Lower lobe of right lung (tissue), 2 donors: Measurements from ENCODE around the gene SLC6A7. TPM values are rescaled to one million over a fixed set of nuclear protein-coding genes. Genes with fewer than 3 reads are reported as not detected.
"Not testable (repeated sequence)": the region's sequence is repeated elsewhere in the genome, so short reads cannot be mapped to it uniquely, and the experiment has no call there.

Experiments used
- ATAC-seq, 2 donors: fragments of 200-7000 bp; cut with Tn5 transposase; one replicate each; pipeline ENCODE4 v1.9.1; 2020 to 2022; ENCODE audit warnings: mild to moderate bottlenecking in 2 of 2, moderate library complexity in 2 of 2
- DNase-seq: peaks from one replicate; pipeline ENCODE4 v3.0.0-alpha.2; 2020
- H3K27ac ChIP-seq: fragments of 200-600 bp; one replicate; pipeline ENCODE4 v1.8.0; 2022
- H3K27me3 ChIP-seq: fragments of 200-600 bp; one replicate; pipeline ENCODE4 v1.8.0; 2022; ENCODE audit warnings: low read depth
- H3K36me3 ChIP-seq: fragments of 200-600 bp; one replicate; pipeline ENCODE4 v1.8.0; 2022; ENCODE audit warnings: mild to moderate bottlenecking
- H3K4me1 ChIP-seq: fragments of 200-600 bp; one replicate; pipeline ENCODE4 v1.8.0; 2022
- H3K4me3 ChIP-seq: fragments of 200-600 bp; one replicate; pipeline ENCODE4 v1.8.0; 2022; ENCODE audit warnings: mild to moderate bottlenecking
- H3K9me3 ChIP-seq: fragments of 200-600 bp; one replicate; pipeline ENCODE4 v1.8.0; 2022
- CTCF ChIP-seq: fragments of 200-600 bp; IDR thresholded peaks from one replicate; pipeline ENCODE4 v1.8.0; 2022; ENCODE audit warnings: antibody characterized with exemption, mild to moderate bottlenecking
- intact Hi-C: fragments of 100-400 bp; cut with DNase I; formaldehyde crosslinking; loops from one replicate; pipeline ENCODE4 v1.11.0; 2022
- total RNA-seq: library from RNA; stranded (reverse); fragmentation: NEBNext Ultra II Directional; extraction: Animal tissue kit (Norgen Biotek cat#: 25700); gene quantifications from one replicate; pipeline ENCODE4 v1.2.1, GENCODE V29; 2021
- donor health status: DM: no; HTN: yes; CAD: no; lungs with severe emphysema.

The SLC6A7 gene
- total RNA-seq, 1 donor from 2014 or later = not detected

GRCh38 chr5:150246429-150246828 lies 56.6 kb downstream of the SLC6A7 start:
- no peaks in the 10 kb centered on the region for H3K27me3 ChIP-seq
- DNase-seq = no peak
- no peak overlapping the region for H3K4me3 ChIP-seq
- intact Hi-C loops = no loop called here
- no peak overlapping the region for H3K27ac ChIP-seq
- TF ChIP-seq CTCF = no peak
- peaks cover 7% of the 10 kb centered on the region for H3K4me1 ChIP-seq
- no peak for ATAC-seq
- H3K36me3 ChIP-seq = no peaks in the 10 kb centered on the region
- no peaks in the 10 kb centered on the region for H3K9me3 ChIP-seq

GRCh38 chr5:150246835-150247234 lies 57.0 kb downstream of the SLC6A7 start:
- H3K9me3 ChIP-seq = no peaks in the 10 kb centered on the region
- H3K27me3 ChIP-seq = no peaks in the 10 kb centered on the region
- no peak overlapping the region for H3K27ac ChIP-seq
- intact Hi-C loops = no loop called here
- ATAC-seq = no peak
- DNase-seq = no peak
- H3K4me3 ChIP-seq = no peak overlapping the region
- TF ChIP-seq CTCF = no peak
- peaks cover 7% of the 10 kb centered on the region for H3K4me1 ChIP-seq
- H3K36me3 ChIP-seq = no peaks in the 10 kb centered on the region

GRCh38 chr5:150247726-150248125 lies 57.9 kb downstream of the SLC6A7 start:
- H3K27ac ChIP-seq = no peak overlapping the region
- TF ChIP-seq CTCF = no peak
- intact Hi-C loops = no loop called here
- H3K36me3 ChIP-seq = no peaks in the 10 kb centered on the region
- no peak for DNase-seq
- H3K9me3 ChIP-seq = no peaks in the 10 kb centered on the region
- H3K4me1 ChIP-seq = peaks cover 7% of the 10 kb centered on the region
- ATAC-seq = no peak
- no peaks in the 10 kb centered on the region for H3K27me3 ChIP-seq
- no peak overlapping the region for H3K4me3 ChIP-seq

- H3K4me3 ChIP-seq, H3K9me3 ChIP-seq, H3K27ac ChIP-seq, intact Hi-C loops, H3K4me1 ChIP-seq, H3K36me3 ChIP-seq, DNase-seq, ATAC-seq, H3K27me3 ChIP-seq: not testable (repeated sequence)
These were observed 58.6 kb downstream of the SLC6A7 start for GRCh38 chr5:150248493-150248892.

- Histone ChIP-seq H3K36me3 (no peaks in the 10 kb centered on the region), H3K27me3 (no peaks in the 10 kb centered on the region), H3K9me3 (no peaks in the 10 kb centered on the region), H3K27ac (no peak overlapping the region), H3K4me3 (no peak overlapping the region), H3K4me1 (peaks cover 7% of the 10 kb centered on the region)
- no peak for ATAC-seq
- intact Hi-C loops = no loop called here
- no peak for TF ChIP-seq CTCF
- no peak for DNase-seq
These were observed 59.1 kb downstream of the SLC6A7 start for GRCh38 chr5:150248946-150249345.

GRCh38 chr5:150249744-150250143 lies 59.9 kb downstream of the SLC6A7 start:
- no peaks in the 10 kb centered on the region for H3K9me3 ChIP-seq
- no peak for TF ChIP-seq CTCF
- no peak overlapping the region for H3K4me3 ChIP-seq
- peaks cover 7% of the 10 kb centered on the region for H3K4me1 ChIP-seq
- intact Hi-C loops = no loop called here
- no peak for DNase-seq
- no peaks in the 10 kb centered on the region for H3K36me3 ChIP-seq
- no peak overlapping the region for H3K27ac ChIP-seq
- ATAC-seq = no peak
- no peaks in the 10 kb centered on the region for H3K27me3 ChIP-seq
